ENCODE measurements around the gene MAST2.
"Not testable (repeated sequence)": the region's sequence is repeated elsewhere in the genome, so short reads cannot be mapped to it uniquely, and the experiment has no call there.

MAST2 gene

GRCh38 chr1:45928486-45929205 lies 125.2 kb downstream of the MAST2 start:
- Histone ChIP-seq H3K4me2 (ENCODE audit: low read length) (no peak overlapping the region), H3K27ac (ENCODE audit: low read depth, low read length, poor library complexity, severe bottlenecking) (no peak overlapping the region), H3F3A (ENCODE audit: insufficient read depth, low read length) (no peaks in the 10 kb centered on the region), H4K20me1 (ENCODE audit: insufficient read depth, low read length) (no peaks in the 10 kb centered on the region), H3K9me3 (ENCODE audit: low read length) (no peaks in the 10 kb centered on the region), H2AFZ (ENCODE audit: low read length) (no peak overlapping the region), H3K79me2 (ENCODE audit: insufficient read depth, low read length) (no peaks in the 10 kb centered on the region), H3K36me3 (ENCODE audit: insufficient read depth, low read length) (no peaks in the 10 kb centered on the region), H3K9me2 (ENCODE audit: low read depth, low read length) (no peaks in the 10 kb centered on the region), H3K4me3 (ENCODE audit: low read depth, low read length, poor library complexity, severe bottlenecking) (no peak overlapping the region), H3K9ac (ENCODE audit: low read length) (no peak overlapping the region), H3K27me3 (ENCODE audit: insufficient read depth, low read length) (no peaks in the 10 kb centered on the region), H3K4me1 (ENCODE audit: insufficient read depth, low read length, severe bottlenecking) (peaks cover 26% of the 10 kb centered on the region)
- TF ChIP-seq EZH2 (IDR thresholded peaks at IDR 0.05; ENCODE audit: borderline replicate concordance, low read length) = no peak

GRCh38 chr1:45929257-45929687 lies 125.9 kb downstream of the MAST2 start:
- H3K36me3 ChIP-seq (ENCODE audit: insufficient read depth, low read length) = 0 out of 2 replicates have a peak, but pooled peaks cover 4% of the 10 kb centered on the region
- no peaks in the 10 kb centered on the region for H4K20me1 ChIP-seq (ENCODE audit: insufficient read depth, low read length)
- no peak overlapping the region for H3K9ac ChIP-seq (ENCODE audit: low read length)
- no peaks in the 10 kb centered on the region for H3K9me3 ChIP-seq (ENCODE audit: low read length)
- no peak overlapping the region for H2AFZ ChIP-seq (ENCODE audit: low read length)
- peak overlapping the region; percentile 21 for H3K27ac ChIP-seq (ENCODE audit: low read depth, low read length, poor library complexity, severe bottlenecking)
- TF ChIP-seq EZH2 (IDR thresholded peaks at IDR 0.05; ENCODE audit: borderline replicate concordance, low read length) (no peak), CTCF (IDR thresholded peaks at IDR 0.05; ENCODE audit: low read length) (no peak)
- no peaks in the 10 kb centered on the region for H3F3A ChIP-seq (ENCODE audit: insufficient read depth, low read length)
- H3K79me2 ChIP-seq (ENCODE audit: insufficient read depth, low read length) = no peaks in the 10 kb centered on the region
- H3K27me3 ChIP-seq (ENCODE audit: insufficient read depth, low read length) = no peaks in the 10 kb centered on the region
- no peak overlapping the region for H3K4me3 ChIP-seq (ENCODE audit: low read depth, low read length, poor library complexity, severe bottlenecking)
- H3K4me1 ChIP-seq (ENCODE audit: insufficient read depth, low read length, severe bottlenecking) = peaks cover 25% of the 10 kb centered on the region
- H3K9me2 ChIP-seq (ENCODE audit: low read depth, low read length) = no peaks in the 10 kb centered on the region
- H3K4me2 ChIP-seq (ENCODE audit: low read length) = no peak overlapping the region

- Histone ChIP-seq H3K36me3 (ENCODE audit: insufficient read depth, low read length) (0 out of 2 replicates have a peak, but pooled peaks cover 4% of the 10 kb centered on the region), H3K79me2 (ENCODE audit: insufficient read depth, low read length) (0 out of 2 replicates have a peak, but pooled peaks cover 2% of the 10 kb centered on the region), H3K4me3 (ENCODE audit: low read depth, low read length, poor library complexity, severe bottlenecking) (no peak overlapping the region), H3K27ac (ENCODE audit: low read depth, low read length, poor library complexity, severe bottlenecking) (no peak overlapping the region), H3K9me2 (ENCODE audit: low read depth, low read length) (no peaks in the 10 kb centered on the region), H2AFZ (ENCODE audit: low read length) (no peak overlapping the region), H3K9me3 (ENCODE audit: low read length) (no peaks in the 10 kb centered on the region), H3K4me1 (ENCODE audit: insufficient read depth, low read length, severe bottlenecking) (peaks cover 29% of the 10 kb centered on the region), H3F3A (ENCODE audit: insufficient read depth, low read length) (no peaks in the 10 kb centered on the region), H3K4me2 (ENCODE audit: low read length) (no peak overlapping the region), H3K27me3 (ENCODE audit: insufficient read depth, low read length) (no peaks in the 10 kb centered on the region), H3K9ac (ENCODE audit: low read length) (no peak overlapping the region), H4K20me1 (ENCODE audit: insufficient read depth, low read length) (no peaks in the 10 kb centered on the region)
- no peak for TF ChIP-seq EZH2 (IDR thresholded peaks at IDR 0.05; ENCODE audit: borderline replicate concordance, low read length)
- TF ChIP-seq CTCF (IDR thresholded peaks at IDR 0.05; ENCODE audit: low read length) = no peak
Measured at GRCh38 chr1:45930258-45931150, 127.1 kb downstream of the MAST2 start.

- H2AFZ ChIP-seq (ENCODE audit: low read length); H4K20me1 ChIP-seq (ENCODE audit: insufficient read depth, low read length); H3K9ac ChIP-seq (ENCODE audit: low read length); H3K4me2 ChIP-seq (ENCODE audit: low read length); H3K9me3 ChIP-seq (ENCODE audit: low read length); H3K27me3 ChIP-seq (ENCODE audit: insufficient read depth, low read length); H3K4me3 ChIP-seq (ENCODE audit: low read depth, low read length, poor library complexity, severe bottlenecking); H3K36me3 ChIP-seq (ENCODE audit: insufficient read depth, low read length); H3K9me2 ChIP-seq (ENCODE audit: low read depth, low read length); H3K27ac ChIP-seq (ENCODE audit: low read depth, low read length, poor library complexity, severe bottlenecking); H3F3A ChIP-seq (ENCODE audit: insufficient read depth, low read length); H3K79me2 ChIP-seq (ENCODE audit: insufficient read depth, low read length): not testable (repeated sequence)
- peaks cover 29% of the 10 kb centered on the region for H3K4me1 ChIP-seq (ENCODE audit: insufficient read depth, low read length, severe bottlenecking)
Measured at GRCh38 chr1:45932205-45932604, 128.8 kb downstream of the MAST2 start.

All from OCI-LY1 (cell line).